Neutrophil (primary cell): ENCODE results near the gene CCDC81.

Source experiments
- H3K27ac ChIP-seq: fragments of 200-600 bp; sonication (generic); 2 replicates; pipeline ENCODE4 v1.5.1; 2016; ENCODE audit warnings: mild to moderate bottlenecking, moderate library complexity
- H3K27me3 ChIP-seq: fragments of 200-600 bp; sonication (generic); 2 replicates; pipeline ENCODE4 v1.6.0; 2016; ENCODE audit warnings: mild to moderate bottlenecking
- H3K36me3 ChIP-seq: fragments of 200-600 bp; sonication (generic); 2 replicates; pipeline ENCODE4 v1.5.1; 2017
- H3K4me1 ChIP-seq, 2 experiments: fragments of 200-600 bp in 1 of 2; sonication (generic) in 1 of 2; 1 replicate in 1 of 2; 2 replicates in 1 of 2; pipeline versions ENCODE4 v1.5.1 to v1.6.1; 2013 to 2016; ENCODE audit warnings: low read depth in 1 of 2, low read length in 1 of 2, mild to moderate bottlenecking in 1 of 2, moderate library complexity in 1 of 2; ENCODE audit not compliant: control insufficient read depth in 1 of 2, insufficient read depth in 1 of 2
- H3K4me3 ChIP-seq, 2 experiments: fragments of 200-600 bp in 1 of 2; sonication (generic) in 1 of 2; 1 replicate in 1 of 2; 2 replicates in 1 of 2; pipeline ENCODE4 v1.5.1; 2013 to 2016; ENCODE audit warnings: low read depth in 1 of 2, low read length in 1 of 2, mild to moderate bottlenecking in 1 of 2, moderate library complexity in 1 of 2
- H3K9me3 ChIP-seq: fragments of 200-600 bp; sonication (generic); 2 replicates; pipeline ENCODE4 v1.5.1; 2016
- TF ChIP-seq, protein P1 (sequence below): fragments of 200-600 bp; sonication (generic); IDR thresholded peaks from 2 replicates; pipeline ENCODE4 v1.5.1; 2016; ENCODE audit warnings: antibody characterized with exemption

Gene CCDC81

DNA sequence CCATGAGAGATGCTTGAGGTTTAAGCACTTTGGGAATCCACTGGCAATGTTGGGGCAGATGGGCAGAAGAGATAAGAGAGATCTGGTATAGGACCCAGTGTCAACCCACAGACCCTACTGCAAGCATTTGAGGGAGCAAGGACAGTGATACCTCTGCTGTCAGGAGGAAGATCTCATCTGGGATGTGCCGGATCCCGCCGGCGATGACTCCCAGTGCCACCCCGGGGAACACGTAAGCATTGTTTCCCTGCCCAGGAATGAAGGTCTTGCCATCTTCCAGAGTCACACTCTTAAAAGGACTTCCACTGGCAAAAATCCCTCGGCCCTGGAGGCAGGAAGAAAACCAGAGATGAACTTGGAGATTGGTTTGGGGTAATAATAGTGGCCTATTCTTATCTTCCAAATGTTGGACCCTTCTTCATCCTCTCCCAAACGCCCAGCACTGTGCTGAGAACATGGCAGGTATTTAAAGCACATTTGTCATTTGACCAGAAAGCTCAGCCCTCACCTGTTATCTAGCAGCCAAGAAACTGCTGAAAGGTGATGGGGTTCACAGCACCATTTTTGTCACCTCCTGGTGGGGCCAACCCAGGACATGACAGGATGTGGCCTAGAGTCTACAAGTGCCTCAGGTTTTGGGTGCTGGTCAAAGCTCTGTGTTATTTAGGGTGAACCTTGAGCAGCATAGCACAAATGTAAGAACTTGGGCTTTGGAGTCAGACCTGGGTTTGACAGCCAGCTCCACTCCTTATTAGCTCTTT, 71.7 kb downstream of the CCDC81 start:
- Histone ChIP-seq H3K36me3 (no peaks in the 10 kb centered on the region), H3K27ac (no peak overlapping the region), H3K27me3 (no peaks in the 10 kb centered on the region), H3K4me1 (peaks cover 0 to 4% of the 10 kb centered on the region in 2 experiments), H3K4me3 (no peak overlapping the region), H3K9me3 (no peaks in the 10 kb centered on the region)
- TF ChIP-seq, protein P1, sequence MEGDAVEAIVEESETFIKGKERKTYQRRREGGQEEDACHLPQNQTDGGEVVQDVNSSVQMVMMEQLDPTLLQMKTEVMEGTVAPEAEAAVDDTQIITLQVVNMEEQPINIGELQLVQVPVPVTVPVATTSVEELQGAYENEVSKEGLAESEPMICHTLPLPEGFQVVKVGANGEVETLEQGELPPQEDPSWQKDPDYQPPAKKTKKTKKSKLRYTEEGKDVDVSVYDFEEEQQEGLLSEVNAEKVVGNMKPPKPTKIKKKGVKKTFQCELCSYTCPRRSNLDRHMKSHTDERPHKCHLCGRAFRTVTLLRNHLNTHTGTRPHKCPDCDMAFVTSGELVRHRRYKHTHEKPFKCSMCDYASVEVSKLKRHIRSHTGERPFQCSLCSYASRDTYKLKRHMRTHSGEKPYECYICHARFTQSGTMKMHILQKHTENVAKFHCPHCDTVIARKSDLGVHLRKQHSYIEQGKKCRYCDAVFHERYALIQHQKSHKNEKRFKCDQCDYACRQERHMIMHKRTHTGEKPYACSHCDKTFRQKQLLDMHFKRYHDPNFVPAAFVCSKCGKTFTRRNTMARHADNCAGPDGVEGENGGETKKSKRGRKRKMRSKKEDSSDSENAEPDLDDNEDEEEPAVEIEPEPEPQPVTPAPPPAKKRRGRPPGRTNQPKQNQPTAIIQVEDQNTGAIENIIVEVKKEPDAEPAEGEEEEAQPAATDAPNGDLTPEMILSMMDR = no peak

GRCh38 chr11:86446924-86447285, 72.2 kb downstream of the CCDC81 start:
- H3K4me3 ChIP-seq = no peak overlapping the region
- no peaks in the 10 kb centered on the region for H3K9me3 ChIP-seq
- H3K36me3 ChIP-seq = no peaks in the 10 kb centered on the region
- peaks cover 0 to 4% of the 10 kb centered on the region in 2 experiments for H3K4me1 ChIP-seq
- H3K27ac ChIP-seq = no peak overlapping the region
- TF ChIP-seq, protein P1 = no peak
- H3K27me3 ChIP-seq = no peaks in the 10 kb centered on the region

GRCh38 chr11:86447763-86448480, 73.2 kb downstream of the CCDC81 start:
- Histone ChIP-seq H3K27ac (no peak overlapping the region), H3K36me3 (no peaks in the 10 kb centered on the region), H3K27me3 (no peaks in the 10 kb centered on the region), H3K4me1 (peaks cover 0 to 4% of the 10 kb centered on the region in 2 experiments), H3K9me3 (no peaks in the 10 kb centered on the region), H3K4me3 (no peak overlapping the region)
- TF ChIP-seq, protein P1 = no peak

DNA sequence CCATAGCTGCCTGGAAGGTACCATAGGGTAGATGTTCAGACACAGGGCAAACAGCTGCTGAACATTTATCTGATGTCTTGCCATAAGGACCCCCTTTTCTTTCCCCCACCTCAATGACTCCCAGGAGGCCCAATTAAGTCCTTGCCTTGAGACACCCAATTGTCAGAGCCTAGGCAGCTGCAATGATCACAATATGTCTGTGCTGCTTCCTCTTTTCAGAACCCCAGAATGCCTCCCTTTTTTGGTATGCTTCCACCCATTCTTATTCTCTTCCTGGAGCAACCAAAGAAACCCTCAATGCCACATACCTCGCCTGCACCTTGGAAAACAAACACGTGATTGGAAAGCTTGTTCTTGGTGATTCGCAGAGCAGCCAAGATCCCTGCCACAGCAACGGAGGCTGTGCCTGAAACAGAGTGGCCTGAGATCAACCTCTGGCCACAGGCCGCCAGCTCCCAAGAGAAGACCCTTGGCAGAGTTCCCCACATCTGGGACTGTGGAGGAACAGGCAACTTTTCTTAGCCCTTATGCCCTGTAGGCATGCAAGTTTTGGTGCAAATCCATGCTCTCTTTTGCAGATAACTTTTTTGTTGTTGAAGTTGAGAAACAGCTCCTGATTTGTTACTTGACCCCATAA, 75.4 kb downstream of the CCDC81 start:
- Histone ChIP-seq H3K4me1 (peaks cover 0 to 4% of the 10 kb centered on the region in 2 experiments), H3K9me3 (no peaks in the 10 kb centered on the region), H3K36me3 (no peaks in the 10 kb centered on the region), H3K27ac (no peak overlapping the region), H3K4me3 (no peak overlapping the region), H3K27me3 (no peaks in the 10 kb centered on the region)
- TF ChIP-seq, protein P1 = no peak

GRCh38 chr11:86453290-86454030, 78.8 kb downstream of the CCDC81 start:
- TF ChIP-seq, protein P1 = no peak

More at GRCh38 chr11:86453290-86454030, 78.8 kb downstream of the CCDC81 start:
- H3K27ac ChIP-seq = no peak overlapping the region
- H3K27me3 ChIP-seq = no peaks in the 10 kb centered on the region
- no peaks in the 10 kb centered on the region for H3K36me3 ChIP-seq
- H3K4me1 ChIP-seq = no peaks in the 10 kb centered on the region
- H3K4me3 ChIP-seq = no peak overlapping the region
- H3K9me3 ChIP-seq = no peaks in the 10 kb centered on the region
